Effector memory CD8-positive, alpha-beta T cell (primary cell): ENCODE results near the gene PDGFB.

ENCODE experiments used
- ATAC-seq: fragments of 150-1000 bp; cut with Tn5 transposase; replicated peaks from 2 replicates; pipeline ENCODE4 v1.10.0; 2021; ENCODE audit warnings: mild to moderate bottlenecking, moderate library complexity
- DNase-seq, 3 experiments: peaks; one replicate each; pipeline ENCODE4 v3.0.0; 2021
- H3K27ac Mint-ChIP-seq, 2 donors: one replicate each; pipeline ENCODE4 v1.8.0; 2022; ENCODE audit warnings: mild to moderate bottlenecking in 2 of 2, mixed read lengths in 2 of 2, moderate library complexity in 2 of 2
- H3K27me3 Mint-ChIP-seq, 2 donors: one replicate each; pipeline ENCODE4 v1.8.0; 2022; ENCODE audit warnings: mixed read lengths in 2 of 2
- H3K36me3 Mint-ChIP-seq: one replicate; pipeline ENCODE4 v1.8.0; 2022; ENCODE audit warnings: mild to moderate bottlenecking, moderate library complexity, mixed read lengths; ENCODE audit not compliant: insufficient read depth
- H3K4me1 Mint-ChIP-seq, 2 donors: one replicate each; pipeline ENCODE4 v1.8.0; 2022; ENCODE audit warnings: low read depth in 2 of 2, mixed read lengths in 2 of 2
- H3K4me3 Mint-ChIP-seq, 2 donors: one replicate each; pipeline ENCODE4 v1.8.0; 2022; ENCODE audit warnings: mild to moderate bottlenecking in 2 of 2, mixed read lengths in 2 of 2, moderate library complexity in 2 of 2
- H3K9me3 Mint-ChIP-seq, 2 donors: one replicate each; pipeline ENCODE4 v1.8.0; 2022; ENCODE audit warnings: mixed read lengths in 2 of 2

Gene PDGFB

GRCh38 chr22:39237318-39238100 is 7.3 kb downstream of the PDGFB start:
- Mint-ChIP-seq H3K9me3 (no peaks in the 10 kb centered on the region), H3K36me3 (peaks cover 38% of the 10 kb centered on the region), H3K4me1 (peaks cover 58 to 61% of the 10 kb centered on the region in 2 donors), H3K27me3 (no peaks in the 10 kb centered on the region), H3K27ac (peak overlapping the region; percentile 79 to 87), H3K4me3 (peak overlapping the region; percentile 76 to 89)
- ATAC-seq = no peak
- DNase-seq = no peak

GRCh38 chr22:39236321-39237317 is 8.2 kb downstream of the PDGFB start:
- DNase-seq (peak; percentile 65 to 79 (median 74)), ATAC-seq (peak; percentile 78)
- peaks cover 55 to 58% of the 10 kb centered on the region in 2 donors for H3K4me1 Mint-ChIP-seq
- H3K36me3 Mint-ChIP-seq = peaks cover 35% of the 10 kb centered on the region
- H3K27me3 Mint-ChIP-seq = no peaks in the 10 kb centered on the region
- H3K27ac Mint-ChIP-seq = peak overlapping the region; percentile 79 to 87
- no peaks in the 10 kb centered on the region for H3K9me3 Mint-ChIP-seq
- peak overlapping the region; percentile 76 to 89 for H3K4me3 Mint-ChIP-seq

GRCh38 chr22:39234867-39235687 is 9.7 kb downstream of the PDGFB start:
- ATAC-seq = no peak
- Mint-ChIP-seq H3K36me3 (peaks cover 32% of the 10 kb centered on the region), H3K27me3 (no peaks in the 10 kb centered on the region), H3K9me3 (no peaks in the 10 kb centered on the region), H3K4me3 (peak overlapping the region; percentile 76 to 89), H3K4me1 (peaks cover 39 to 44% of the 10 kb centered on the region in 2 donors), H3K27ac (peak overlapping the region in 1 of 2 donors; percentile 35)
- no peak for DNase-seq

- Mint-ChIP-seq H3K9me3 (no peaks in the 10 kb centered on the region), H3K4me1 (peaks cover 36 to 39% of the 10 kb centered on the region in 2 donors), H3K36me3 (peaks cover 36% of the 10 kb centered on the region), H3K27ac (peak overlapping the region in 1 of 2 donors; percentile 35), H3K4me3 (peak overlapping the region; percentile 31 to 48), H3K27me3 (no peaks in the 10 kb centered on the region)
- DNase-seq (no peak), ATAC-seq (no peak)
Observed at GRCh38 chr22:39234472-39234787, 10.4 kb downstream of the PDGFB start.

GRCh38 chr22:39233710-39234471 is 10.9 kb downstream of the PDGFB start:
- Mint-ChIP-seq H3K27ac (no peak overlapping the region), H3K9me3 (no peaks in the 10 kb centered on the region), H3K27me3 (no peaks in the 10 kb centered on the region), H3K4me3 (peak overlapping the region in 1 of 2 donors; percentile 48), H3K4me1 (peaks cover 34 to 36% of the 10 kb centered on the region in 2 donors), H3K36me3 (peaks cover 41% of the 10 kb centered on the region)
- ATAC-seq (no peak), DNase-seq (no peak)

- Mint-ChIP-seq H3K9me3 (no peaks in the 10 kb centered on the region), H3K36me3 (peaks cover 48% of the 10 kb centered on the region), H3K27me3 (no peaks in the 10 kb centered on the region), H3K27ac (no peak overlapping the region), H3K4me1 (peaks cover 25 to 32% of the 10 kb centered on the region in 2 donors), H3K4me3 (no peak overlapping the region)
- ATAC-seq (no peak), DNase-seq (no peak)
Observed at GRCh38 chr22:39232806-39233709, 11.7 kb downstream of the PDGFB start.

- Mint-ChIP-seq H3K36me3 (peaks cover 49% of the 10 kb centered on the region), H3K4me3 (no peak overlapping the region), H3K9me3 (no peaks in the 10 kb centered on the region), H3K27ac (no peak overlapping the region), H3K4me1 (peaks cover 17 to 25% of the 10 kb centered on the region in 2 donors), H3K27me3 (no peaks in the 10 kb centered on the region)
- ATAC-seq = no peak
- DNase-seq = no peak
Observed at GRCh38 chr22:39232246-39232645, 12.5 kb downstream of the PDGFB start.

GRCh38 chr22:39231197-39231950 is 13.4 kb downstream of the PDGFB start:
- ATAC-seq (no peak), DNase-seq (no peak)
- Mint-ChIP-seq H3K27me3 (no peaks in the 10 kb centered on the region), H3K36me3 (peaks cover 43% of the 10 kb centered on the region), H3K27ac (no peak overlapping the region), H3K9me3 (no peaks in the 10 kb centered on the region), H3K4me1 (peaks cover 10 to 16% of the 10 kb centered on the region in 2 donors), H3K4me3 (no peak overlapping the region)

GRCh38 chr22:39230261-39231196 is 14.3 kb downstream of the PDGFB start:
- Mint-ChIP-seq H3K27me3 (no peaks in the 10 kb centered on the region), H3K4me3 (no peak overlapping the region), H3K4me1 (peaks cover 2 to 7% of the 10 kb centered on the region in 2 donors), H3K9me3 (no peaks in the 10 kb centered on the region), H3K36me3 (peaks cover 39% of the 10 kb centered on the region), H3K27ac (no peak overlapping the region)
- DNase-seq (no peak), ATAC-seq (no peak)

- H3K27me3 Mint-ChIP-seq = no peaks in the 10 kb centered on the region
- H3K9me3 Mint-ChIP-seq = no peaks in the 10 kb centered on the region
- H3K27ac Mint-ChIP-seq = no peak overlapping the region
- DNase-seq = no peak
- no peak overlapping the region for H3K4me3 Mint-ChIP-seq
- peaks cover 0 to 6% of the 10 kb centered on the region in 2 donors for H3K4me1 Mint-ChIP-seq
- H3K36me3 Mint-ChIP-seq = peaks cover 42% of the 10 kb centered on the region
- ATAC-seq = no peak
Observed at GRCh38 chr22:39229688-39230260, 15.0 kb downstream of the PDGFB start.
